ENCODE measurements around the gene KCNIP4. TPM values are rescaled to one million over a fixed set of nuclear protein-coding genes. Genes with fewer than 3 reads are reported as not detected.

Gene KCNIP4
- total and polyA plus RNA-seq, 10 of the 15 experiments (the other 5 are each of a cell fraction or from before 2014, with no cell fraction given) = 0.03 to 0.23 (median 0.13) TPM; not detected in 7

GRCh38 chr4:21102667-21103066 is 845.9 kb downstream of the KCNIP4 start (continued):
- TF ChIP-seq SREBF2 (IDR thresholded peaks at IDR 0.05; ENCODE audit: low read length) (no peak), ZNF687 (IDR thresholded peaks at IDR 0.05) (no peak), JUND (IDR thresholded peaks at IDR 0.05; ENCODE audit: low read depth, low read length) (no peak), USF1 (IDR thresholded peaks at IDR 0.05; ENCODE audit: borderline replicate concordance, extremely low read length, insufficient read depth, low read depth, low read length) (no peak), SP1 (IDR thresholded peaks at IDR 0.05; ENCODE audit: low read depth, low read length) (no peak), TCF7 (IDR thresholded peaks at IDR 0.05; ENCODE audit: borderline replicate concordance) (no peak), MEF2B (IDR thresholded peaks at IDR 0.05; ENCODE audit: partially characterized antibody, poor library complexity, severe bottlenecking) (peak; percentile 23)

DNA sequence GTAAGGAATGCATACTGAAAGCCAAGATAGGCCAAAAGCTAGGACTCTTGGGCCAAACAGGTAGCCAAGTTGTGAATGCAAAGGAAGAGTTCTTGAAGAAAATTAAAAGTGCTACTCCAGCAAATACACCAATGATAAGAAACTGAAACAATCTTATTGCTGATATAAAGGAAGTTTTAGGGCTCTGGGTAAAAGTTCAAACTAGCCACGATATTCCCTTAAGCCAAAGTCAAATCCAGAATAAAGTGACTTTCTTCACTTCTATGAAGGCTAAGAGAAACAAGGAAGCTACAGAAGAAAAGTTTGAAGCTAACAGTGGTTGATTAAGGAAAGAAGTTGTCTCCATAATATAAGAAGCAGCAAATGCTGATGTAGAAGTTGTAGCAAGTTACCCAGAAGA is 850.7 kb downstream of the KCNIP4 start:
- Histone ChIP-seq H3K9ac (ENCODE audit: control insufficient read depth, insufficient read depth, low read length) (no peak overlapping the region), H4K20me1 (ENCODE audit: control insufficient read depth, insufficient read depth) (no peaks in the 10 kb centered on the region), H3K79me2 (ENCODE audit: control insufficient read depth, insufficient read depth, low read length) (no peaks in the 10 kb centered on the region), H3K4me1 (ENCODE audit: control insufficient read depth, insufficient read depth, low read length) (no peaks in the 10 kb centered on the region), H3K4me2 (ENCODE audit: control insufficient read depth, insufficient read depth) (no peak overlapping the region), H3K4me3 (no peak overlapping the region), H3K27me3 (replicated peaks in 1 of 2; ENCODE audit: control insufficient read depth in 2 of 2, insufficient read depth in 2 of 2, low read length in 1 of 2) (no peaks in the 10 kb centered on the region), H3K27ac (ENCODE audit: control insufficient read depth, insufficient read depth) (no peak overlapping the region), H3K9me3 (replicated peaks; ENCODE audit: control insufficient read depth, insufficient read depth, low read length) (no peaks in the 10 kb centered on the region), H3K36me3 (ENCODE audit: control insufficient read depth in 2 of 2, insufficient read depth in 2 of 2, low read length in 1 of 2) (no peaks in the 10 kb centered on the region), H2AFZ (ENCODE audit: control insufficient read depth, low read depth, low read length) (no peak overlapping the region)
- CTCF ChIA-PET = no interaction called here
- RAD21 ChIA-PET (ENCODE audit: unreplicated experiment) = no interaction called here
- TF ChIP-seq ZBTB11 (CRISPR knock-in tag; IDR thresholded peaks at IDR 0.05) = no peak
- no peak for TF ChIP-seq ZNF207 (IDR thresholded peaks at IDR 0.05; ENCODE audit: borderline replicate concordance)
- TF ChIP-seq NFIC (IDR thresholded peaks at IDR 0.05; ENCODE audit: low read depth, low read length) = no peak
- SMC1A ChIA-PET (ENCODE audit: uncharacterized antibody, unreplicated experiment) = no interaction called here
- ATAC-seq (no peak), FAIRE-seq (no peak), DNase-seq (ENCODE audit: low read depth, low spot score) (no peak)
- POLR2A ChIA-PET = no interaction called here
- 0% methylated on average over 1 of the region's 1 CpG for WGBS (ENCODE audit: insufficient coverage, insufficient replicate concordance, low lambda C conversion rate, missing lambda C conversion rate)
- intact Hi-C loops (cut with micrococcal nuclease; ENCODE audit: unreplicated experiment) = no loop called here
- no TSS peak for BruUV-seq (replicated peaks)
- in situ Hi-C loops (cut with MboI) = no loop called here

All from GM12878 (cell line).